Activated CD4-positive, alpha-beta T cell treated with anti-CD3 and anti-CD28 coated beads, Interleukin-10, Interleukin-2, amounts not matched to agents 100 ng/mL and 50 ng/mL, durations not matched to agents 16 hours and 8 hours (primary cell): ENCODE data around the gene POLR3E.

Source experiments
- DNase-seq: peaks from one replicate; pipeline ENCODE4 v3.0.0-alpha.2; 2020

POLR3E gene

GRCh38 chr16:22317625-22318024 is 20.4 kb downstream of the POLR3E start:
- no peak for DNase-seq

GRCh38 chr16:22318690-22319358 is 21.6 kb downstream of the POLR3E start:
- peak; percentile 61 for DNase-seq

GRCh38 chr16:22320572-22321339 is 23.5 kb downstream of the POLR3E start:
- no peak for DNase-seq

GRCh38 chr16:22321340-22322001 is 24.3 kb downstream of the POLR3E start:
- DNase-seq, result peak; percentile 71

GRCh38 chr16:22322021-22322471 is 24.8 kb downstream of the POLR3E start:
- DNase-seq, result no peak

DNA sequence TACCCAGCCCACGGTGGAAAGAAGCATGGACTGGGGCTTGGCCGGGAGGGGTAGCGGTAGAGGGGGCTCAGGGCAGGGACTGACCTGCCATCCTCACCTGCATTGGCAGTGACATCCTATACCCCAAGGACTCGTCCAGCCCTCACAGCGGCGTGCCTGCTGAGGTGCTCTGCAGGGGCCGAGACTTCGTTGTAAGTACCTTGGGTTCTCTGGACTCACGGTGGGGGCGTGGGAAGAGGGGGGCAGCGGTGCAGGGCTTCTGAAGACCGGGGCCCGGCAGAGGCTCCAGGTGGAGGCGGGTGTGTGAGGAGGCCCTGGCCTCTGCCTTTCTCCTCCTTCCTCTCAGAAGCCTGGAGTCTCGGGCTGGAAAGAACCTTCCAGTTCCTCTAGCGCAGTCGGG is 25.5 kb downstream of the POLR3E start:
- no peak for DNase-seq

DNA sequence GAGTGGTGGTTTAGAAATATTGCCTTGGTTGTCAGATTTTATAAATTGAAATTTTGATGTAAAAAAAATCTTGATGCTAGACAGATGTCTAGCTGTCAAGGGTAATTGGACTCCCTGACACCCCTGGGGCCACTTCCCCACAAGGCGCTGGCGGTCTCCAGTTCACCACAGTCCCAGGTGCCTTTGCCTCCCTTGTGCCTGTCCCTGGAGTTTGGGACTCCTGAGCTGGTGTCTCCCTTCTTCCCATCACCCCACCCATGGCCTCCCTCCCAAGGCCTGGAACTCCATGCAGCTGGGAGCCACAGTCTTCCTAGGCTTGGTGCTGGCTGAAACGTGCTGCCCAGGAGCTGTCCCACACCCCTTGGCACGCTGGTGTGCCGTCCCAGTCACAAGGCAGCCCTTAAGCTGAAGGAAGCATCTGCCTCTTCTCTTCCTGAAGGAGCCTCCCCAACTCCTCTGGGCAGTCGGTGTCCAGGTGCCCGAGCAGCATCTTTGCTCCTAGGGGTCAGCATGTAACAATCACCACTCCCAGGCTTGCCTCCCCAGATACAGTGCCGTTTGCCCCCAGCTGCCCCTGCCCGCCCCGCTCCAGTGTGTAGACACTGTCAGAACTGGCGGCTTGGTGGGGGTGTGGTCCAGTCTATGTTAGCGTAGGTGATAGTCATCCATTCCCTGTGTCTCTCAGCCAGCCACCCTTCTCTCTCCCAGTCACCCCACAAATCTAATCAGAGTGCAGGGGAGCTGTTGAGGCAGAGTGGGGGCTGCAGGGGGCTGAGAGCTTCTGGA is 26.2 kb downstream of the POLR3E start:
- DNase-seq, result no peak

DNA sequence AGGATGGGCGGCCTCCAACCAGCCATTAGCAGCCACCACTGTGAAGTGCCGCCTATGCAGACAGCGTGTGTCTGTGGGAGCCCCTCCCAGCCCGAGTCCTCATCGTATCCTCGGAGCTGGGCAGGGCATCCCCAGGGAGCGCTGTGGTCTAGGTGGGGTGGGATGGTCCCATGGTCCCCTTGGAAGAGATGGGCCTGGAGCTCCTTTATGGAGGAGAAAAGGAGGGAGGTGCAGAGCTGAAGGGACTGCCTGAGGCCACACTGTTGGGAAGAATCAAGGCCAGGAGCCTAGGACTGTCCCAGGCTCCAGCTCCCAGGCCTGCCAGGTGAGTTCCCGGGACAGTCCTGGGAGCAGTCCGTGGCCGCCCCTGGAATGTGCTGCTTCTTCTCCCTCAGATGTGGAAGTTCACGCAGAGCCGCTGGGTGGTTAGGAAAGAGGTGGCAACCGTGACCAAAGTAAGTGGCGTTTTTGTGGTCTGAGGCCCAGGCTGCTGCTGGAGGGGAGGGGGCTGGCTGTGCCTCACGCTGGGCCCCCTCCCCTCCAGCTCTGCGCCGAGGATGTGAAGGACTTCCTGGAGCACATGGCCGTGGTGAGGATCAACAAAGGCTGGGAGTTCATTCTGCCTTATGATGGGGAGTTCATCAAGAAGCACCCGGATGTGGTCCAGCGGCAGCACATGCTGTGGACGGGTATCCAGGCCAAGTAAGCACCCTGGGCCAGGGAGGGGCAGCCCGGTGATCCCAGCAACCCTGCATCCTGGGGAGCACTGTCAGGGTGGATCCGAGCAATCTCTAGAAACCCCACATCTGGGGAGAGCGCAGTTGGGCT is 27.0 kb downstream of the POLR3E start:
- no peak for DNase-seq

- DNase-seq, result no peak
Observed at GRCh38 chr16:22324787-22325597, 27.8 kb downstream of the POLR3E start.

GRCh38 chr16:22325598-22326368 is 28.6 kb downstream of the POLR3E start:
- no peak for DNase-seq

DNA sequence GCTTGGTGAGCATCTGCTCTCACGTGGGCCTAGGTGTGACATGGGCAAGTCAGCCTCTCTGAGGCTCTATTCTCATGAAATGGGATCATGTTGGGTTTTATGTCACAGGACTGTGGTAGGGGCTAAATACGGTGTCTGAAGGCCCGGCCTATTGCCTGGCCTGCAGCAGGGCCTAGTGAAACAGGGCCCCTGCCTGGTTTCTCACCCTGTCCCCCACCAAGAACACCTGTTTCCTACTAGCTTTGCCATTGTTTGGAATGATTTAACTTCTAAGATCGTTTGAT is 29.1 kb downstream of the POLR3E start:
- DNase-seq, result no peak

- DNase-seq, result no peak
Observed at GRCh38 chr16:22326771-22327445, 29.7 kb downstream of the POLR3E start.

- DNase-seq, result no peak
Observed at GRCh38 chr16:22327446-22327775, 30.2 kb downstream of the POLR3E start.

- DNase-seq, result no peak
Observed at GRCh38 chr16:22328081-22328725, 31.0 kb downstream of the POLR3E start.

GRCh38 chr16:22329199-22329695 is 32.0 kb downstream of the POLR3E start:
- no peak for DNase-seq

DNA sequence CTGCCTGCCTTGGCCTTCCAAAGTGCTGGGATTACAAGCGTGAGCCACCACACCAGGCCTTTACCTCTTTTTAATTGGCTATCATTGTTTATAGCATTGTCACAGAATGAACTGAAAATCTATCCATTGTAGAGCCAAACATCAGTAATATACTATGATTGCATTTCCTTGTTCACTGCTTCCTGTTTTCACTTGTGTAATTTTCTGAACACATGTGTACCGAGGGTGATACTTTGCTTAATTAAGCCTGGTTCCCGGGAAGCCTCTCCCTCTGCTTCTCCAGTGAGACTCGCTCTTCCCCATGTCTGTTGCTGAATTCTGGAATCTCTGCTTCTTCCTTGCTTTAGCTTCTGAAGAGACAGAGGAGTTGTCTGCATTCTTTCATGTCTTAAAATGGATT is 33.1 kb downstream of the POLR3E start:
- no peak for DNase-seq

DNA sequence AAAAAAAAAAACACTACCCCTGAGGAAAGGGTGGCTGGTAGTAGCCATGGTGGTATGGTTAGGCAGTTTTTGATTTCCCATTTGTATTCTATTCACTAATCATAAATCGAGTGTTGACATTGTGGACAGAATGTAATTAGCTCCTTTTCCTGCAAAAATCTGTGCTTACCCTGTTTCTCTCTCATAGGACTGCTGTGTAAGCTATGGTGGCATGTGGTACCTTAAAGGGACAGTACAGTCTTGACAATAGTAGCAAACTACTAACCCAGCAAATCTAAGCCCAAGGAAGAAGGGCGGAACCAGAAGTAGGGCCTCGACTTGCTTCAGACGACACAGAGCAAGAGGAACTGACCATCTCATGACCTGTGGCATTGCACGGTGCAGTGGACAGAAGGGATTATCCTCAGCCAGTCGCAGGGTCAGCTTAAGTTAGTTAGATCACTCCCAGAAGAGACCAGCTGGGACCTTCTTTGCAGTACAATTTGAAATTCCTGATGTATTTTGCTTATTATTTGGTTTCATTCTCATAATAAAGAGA is 36.3 kb downstream of the POLR3E start:
- no peak for DNase-seq

- no peak for DNase-seq
Observed at GRCh38 chr16:22335668-22336246, 38.5 kb downstream of the POLR3E start.

DNA sequence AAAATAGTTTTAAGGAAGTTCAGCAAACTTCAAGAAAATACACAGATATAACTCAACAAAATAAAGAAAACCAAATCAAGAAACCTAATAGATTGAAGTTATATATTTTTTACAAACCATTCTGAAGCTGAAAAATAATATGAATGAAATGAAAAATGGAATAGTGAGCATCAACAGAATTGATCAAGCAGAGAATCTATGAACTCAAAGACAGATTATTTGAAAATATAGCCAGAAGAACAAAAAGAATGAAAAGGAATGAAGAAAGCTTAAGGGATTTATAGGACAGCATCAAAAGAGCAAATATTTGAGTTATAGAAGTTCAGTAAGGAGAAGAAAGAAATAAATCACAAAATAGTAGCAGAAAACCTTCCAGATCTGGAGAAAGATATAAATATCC is 39.4 kb downstream of the POLR3E start:
- no peak for DNase-seq
